ENCODE data around the gene DNAH12.

DNA sequence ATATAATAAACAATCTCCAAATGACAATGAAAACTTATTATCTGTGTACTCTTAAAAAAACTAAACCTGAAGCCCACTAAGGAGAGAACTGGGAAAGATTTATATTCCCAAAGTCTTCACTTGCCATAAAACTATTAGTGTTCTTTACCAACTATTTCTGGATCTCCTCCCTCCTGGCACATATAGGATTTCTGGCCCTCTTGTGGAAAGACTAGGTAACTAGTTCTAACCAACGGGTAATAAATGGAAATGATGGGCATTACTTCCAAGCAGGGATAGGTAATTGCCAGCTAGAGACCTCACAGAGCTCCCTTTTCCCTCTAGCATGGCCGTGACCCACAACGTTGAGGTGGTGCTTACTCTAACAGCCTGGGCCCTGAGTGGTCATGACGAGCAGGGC, 110.1 kb downstream of the DNAH12 start:
- TF ChIP-seq, protein P1, sequence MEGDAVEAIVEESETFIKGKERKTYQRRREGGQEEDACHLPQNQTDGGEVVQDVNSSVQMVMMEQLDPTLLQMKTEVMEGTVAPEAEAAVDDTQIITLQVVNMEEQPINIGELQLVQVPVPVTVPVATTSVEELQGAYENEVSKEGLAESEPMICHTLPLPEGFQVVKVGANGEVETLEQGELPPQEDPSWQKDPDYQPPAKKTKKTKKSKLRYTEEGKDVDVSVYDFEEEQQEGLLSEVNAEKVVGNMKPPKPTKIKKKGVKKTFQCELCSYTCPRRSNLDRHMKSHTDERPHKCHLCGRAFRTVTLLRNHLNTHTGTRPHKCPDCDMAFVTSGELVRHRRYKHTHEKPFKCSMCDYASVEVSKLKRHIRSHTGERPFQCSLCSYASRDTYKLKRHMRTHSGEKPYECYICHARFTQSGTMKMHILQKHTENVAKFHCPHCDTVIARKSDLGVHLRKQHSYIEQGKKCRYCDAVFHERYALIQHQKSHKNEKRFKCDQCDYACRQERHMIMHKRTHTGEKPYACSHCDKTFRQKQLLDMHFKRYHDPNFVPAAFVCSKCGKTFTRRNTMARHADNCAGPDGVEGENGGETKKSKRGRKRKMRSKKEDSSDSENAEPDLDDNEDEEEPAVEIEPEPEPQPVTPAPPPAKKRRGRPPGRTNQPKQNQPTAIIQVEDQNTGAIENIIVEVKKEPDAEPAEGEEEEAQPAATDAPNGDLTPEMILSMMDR (IDR thresholded peaks at IDR 0.05), result peak; percentile 37 to 45 (median 41)
- no peak for TF ChIP-seq POLR2A (IDR thresholded peaks at IDR 0.05)

All from right lobe of liver (tissue), 4 donors.